ENCODE data around the gene NT5C3B. TPM values are rescaled to one million over a fixed set of nuclear protein-coding genes. Genes with fewer than 3 reads are reported as not detected.

NT5C3B gene
- total and polyA plus RNA-seq, 2 donors (not counting 3 experiments of a cell fraction or from before 2014, with no cell fraction given): 67.3 to 92.5 TPM

DNA sequence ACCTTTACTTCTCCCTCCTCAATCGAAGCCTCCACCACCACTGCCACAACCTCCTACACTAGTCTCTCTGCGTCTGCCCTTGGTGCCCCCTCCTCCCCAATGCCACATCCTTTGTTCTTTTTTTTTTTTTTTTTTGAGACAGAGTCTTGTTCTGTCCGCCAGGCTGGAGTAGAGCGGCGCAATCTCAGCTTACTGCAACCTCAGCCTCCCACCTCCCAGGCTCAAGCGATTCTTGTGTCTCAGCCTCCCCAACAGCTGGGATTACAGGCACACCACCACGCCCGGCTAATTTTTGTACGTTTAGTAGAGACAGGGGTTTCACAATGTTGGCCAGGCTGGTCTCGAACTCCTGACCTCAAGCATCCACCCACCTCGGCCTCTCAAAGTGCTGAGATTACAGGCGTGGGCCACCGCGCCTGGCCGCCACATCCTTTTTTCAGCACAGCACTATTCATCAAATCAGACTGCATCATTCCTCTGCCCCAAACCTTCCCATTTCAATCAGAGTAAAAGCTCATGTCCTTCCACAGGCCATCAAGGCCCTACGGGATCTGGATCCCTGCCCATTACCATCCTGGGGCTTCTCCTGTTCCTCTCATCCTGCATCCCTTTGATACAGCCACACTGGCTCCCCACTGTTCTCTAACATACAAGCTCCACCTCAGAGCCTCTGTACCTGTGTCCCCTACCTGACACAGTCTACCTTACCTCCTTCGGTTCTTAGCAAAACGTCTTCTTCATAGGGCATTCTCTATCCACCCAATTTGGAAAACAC lies 27.2 kb upstream of the NT5C3B start:
- Histone ChIP-seq H3K79me2 (ENCODE audit: control insufficient read depth, insufficient read depth, low read length) (peaks cover 49% of the 10 kb centered on the region), H3K4me1 (ENCODE audit: control insufficient read depth, extremely low read depth, insufficient read depth, low read length) (peaks cover 11% of the 10 kb centered on the region), H3K27ac (ENCODE audit: insufficient read depth, low read depth, low read length) (no peak overlapping the region), H3K9me1 (replicated peaks; ENCODE audit: control insufficient read depth, extremely low read depth, insufficient read depth, low read length) (no peaks in the 10 kb centered on the region), H3K4me3 (replicated peaks in 1 of 3; ENCODE audit: insufficient read depth in 1 of 3, low read depth in 1 of 3, low read length in 3 of 3) (no peak overlapping the region), H3K9ac (replicated peaks; ENCODE audit: extremely low read depth, insufficient read depth, low read length) (no peak overlapping the region), H3K9me3 (replicated peaks; ENCODE audit: control insufficient read depth, insufficient read depth, low read length) (no peaks in the 10 kb centered on the region), H3K4me2 (ENCODE audit: insufficient read depth, low read length) (peak overlapping the region; percentile 92), H3K27me3 (ENCODE audit: control insufficient read depth in 2 of 2, insufficient read depth in 2 of 2, low read length in 2 of 2) (no peaks in the 10 kb centered on the region), H3K36me3 (ENCODE audit: control insufficient read depth in 2 of 2, extremely low read depth in 1 of 2, insufficient read depth in 2 of 2, low read length in 2 of 2) (peaks cover 5 to 8% of the 10 kb centered on the region in 2 experiments), H4K20me1 (replicated peaks; ENCODE audit: control insufficient read depth, extremely low read depth, insufficient read depth, low read length) (peaks cover 3% of the 10 kb centered on the region), H2AFZ (ENCODE audit: low read depth, low read length) (no peak overlapping the region)
- FAIRE-seq (no peak), DNase-seq (ENCODE audit: low read depth, low spot score) (no peak)
- TF ChIP-seq MAX (IDR thresholded peaks at IDR 0.05; ENCODE audit: insufficient read depth, insufficient read length): no peak
- no peak for TF ChIP-seq EZH2 (IDR thresholded peaks at IDR 0.05; ENCODE audit: borderline replicate concordance, low read depth, low read length, severe bottlenecking)
- TF ChIP-seq GATA2 (IDR thresholded peaks at IDR 0.05; ENCODE audit: insufficient read depth, insufficient read length, low read depth, low read length): no peak
- TF ChIP-seq, protein P1, sequence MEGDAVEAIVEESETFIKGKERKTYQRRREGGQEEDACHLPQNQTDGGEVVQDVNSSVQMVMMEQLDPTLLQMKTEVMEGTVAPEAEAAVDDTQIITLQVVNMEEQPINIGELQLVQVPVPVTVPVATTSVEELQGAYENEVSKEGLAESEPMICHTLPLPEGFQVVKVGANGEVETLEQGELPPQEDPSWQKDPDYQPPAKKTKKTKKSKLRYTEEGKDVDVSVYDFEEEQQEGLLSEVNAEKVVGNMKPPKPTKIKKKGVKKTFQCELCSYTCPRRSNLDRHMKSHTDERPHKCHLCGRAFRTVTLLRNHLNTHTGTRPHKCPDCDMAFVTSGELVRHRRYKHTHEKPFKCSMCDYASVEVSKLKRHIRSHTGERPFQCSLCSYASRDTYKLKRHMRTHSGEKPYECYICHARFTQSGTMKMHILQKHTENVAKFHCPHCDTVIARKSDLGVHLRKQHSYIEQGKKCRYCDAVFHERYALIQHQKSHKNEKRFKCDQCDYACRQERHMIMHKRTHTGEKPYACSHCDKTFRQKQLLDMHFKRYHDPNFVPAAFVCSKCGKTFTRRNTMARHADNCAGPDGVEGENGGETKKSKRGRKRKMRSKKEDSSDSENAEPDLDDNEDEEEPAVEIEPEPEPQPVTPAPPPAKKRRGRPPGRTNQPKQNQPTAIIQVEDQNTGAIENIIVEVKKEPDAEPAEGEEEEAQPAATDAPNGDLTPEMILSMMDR (IDR thresholded peaks at IDR 0.05; ENCODE audit: extremely low read depth in 1 of 2, insufficient read depth in 1 of 2, low read depth in 1 of 2, low read length in 2 of 2): no peak
- POLR2A ChIA-PET: no interaction called here
- intact Hi-C loops (cut with micrococcal nuclease) (no loop called here), dilution Hi-C loops (cut with MboI; ENCODE audit: extremely low pct_ligation_motif_present, low sequenced_read_pairs) (no loop called here)
- no TSS peak for BruUV-seq (replicated peaks)
- CTCF ChIA-PET: interaction anchor here (0.7 to 1.9 kb wide), 3 partner anchors 9 to 126 kb away, joined by 3 to 4 read pairs (median 3); no protein-coding TSS in a partner anchor

Measured in endothelial cell of umbilical vein (primary cell).